HCT116 (cell line): ENCODE data around the gene DRD3.

Source experiments
- CTCF ChIP-seq, 3 experiments: fragments of 200-600 bp in 1 of 3; sonication (generic) in 1 of 3; IDR thresholded peaks in 2 of 3; conservative IDR thresholded peaks in 1 of 3; 2 replicates each; pipeline ENCODE4 v1.5.1; 2012 to 2017; ENCODE audit warnings: low read depth in 2 of 3, low read length in 2 of 3, antibody characterized with exemption in 1 of 3, borderline replicate concordance in 1 of 3, control low read depth in 1 of 3, mild to moderate bottlenecking in 1 of 3, mixed read lengths in 1 of 3, mixed run types in 1 of 3, moderate library complexity in 1 of 3; ENCODE audit not compliant: insufficient read depth in 1 of 3
- SRF ChIP-seq: IDR thresholded peaks from 2 replicates; pipeline ENCODE4 v1.6.1; 2012; ENCODE audit warnings: low read depth

DNA sequence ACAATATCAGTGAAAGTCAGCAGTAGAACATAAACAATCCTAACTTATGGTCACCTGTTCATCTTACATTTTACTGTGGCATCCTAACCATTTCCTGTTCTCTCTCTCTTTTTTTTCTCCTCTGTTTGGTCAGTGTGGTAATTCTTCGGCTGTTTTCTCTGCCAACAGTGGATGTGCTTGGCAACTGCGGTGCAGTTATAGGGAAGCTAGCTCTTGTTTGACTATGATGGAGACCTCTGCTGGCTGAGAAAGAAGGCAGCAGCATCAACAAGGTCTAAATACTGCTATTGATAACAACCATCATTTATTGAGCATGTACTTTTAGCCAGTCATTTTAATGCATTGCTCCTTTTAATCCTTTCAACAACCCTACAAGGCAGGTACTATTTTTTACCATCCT is 723 bp upstream of the DRD3 start:
- TF ChIP-seq CTCF (IDR thresholded peaks at IDR 0.05 in 2 of 3, conservative IDR thresholded peaks at IDR 0.05 in 1 of 3; ENCODE audit: borderline replicate concordance in 1 of 3, insufficient read depth in 1 of 3, low read depth in 2 of 3, low read length in 2 of 3) (peak; percentile 34 to 60 (median 50); a peak in 5 of 6 replicates), SRF (no peak)
